ENCODE results near the gene SRRT. TPM values are rescaled to one million over a fixed set of nuclear protein-coding genes. Genes with fewer than 3 reads are reported as not detected.
A peak's percentile ranks its signal among the peaks of the same experiment; 100 is the strongest.

SRRT gene
- total RNA-seq, 2 experiments from 2014 or later: 202 to 205 TPM

DNA sequence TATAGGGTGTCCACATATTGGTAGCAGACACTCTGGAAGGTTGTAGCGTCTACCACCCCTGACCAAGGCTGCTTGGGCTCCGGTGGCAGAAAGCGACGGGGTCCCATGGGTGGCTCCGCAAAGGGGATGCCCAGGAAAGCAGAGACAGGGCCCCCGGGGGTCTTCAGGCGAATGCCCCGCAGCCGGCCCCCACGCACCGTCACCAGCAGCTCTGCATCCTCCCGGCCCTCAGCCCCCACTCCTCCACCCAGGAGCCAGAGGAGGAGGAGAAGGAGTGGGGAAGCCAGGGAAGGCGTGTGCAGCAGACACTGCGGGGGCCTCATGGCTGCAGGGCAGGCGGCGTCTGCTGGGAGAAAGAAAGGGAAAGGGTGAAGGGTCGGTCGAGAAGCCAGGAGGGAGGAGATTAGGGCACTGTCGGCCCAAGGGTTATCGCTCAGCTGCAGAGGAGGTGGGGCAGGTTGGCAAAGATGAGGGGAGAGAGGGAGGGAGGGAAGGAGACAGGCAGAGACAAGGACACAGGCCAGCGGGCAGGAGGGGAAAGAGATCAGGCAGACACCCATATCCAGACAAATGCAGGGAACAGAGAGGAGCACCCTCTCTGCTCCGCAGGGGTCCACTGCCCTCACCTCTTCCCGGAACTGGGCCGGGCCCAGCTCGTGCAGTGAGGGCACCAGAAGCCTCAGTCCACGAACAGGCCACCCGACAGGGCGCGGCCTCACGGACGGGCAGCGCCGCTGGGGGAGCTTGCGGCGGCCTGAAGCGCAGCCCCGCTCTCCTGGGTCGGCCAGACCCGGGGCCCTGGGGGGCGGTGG is 19.2 kb downstream of the SRRT start:
- DNase-seq: no peak
- Mint-ChIP-seq H3K4me3 (no peak overlapping the region), H3K4me1 (peaks cover 25% of the 10 kb centered on the region), H3K27me3 (peaks cover 53% of the 10 kb centered on the region), H3K36me3 (ENCODE audit: low read depth) (no peaks in the 10 kb centered on the region), H3K27ac (no peak overlapping the region), H3K9me3 (no peaks in the 10 kb centered on the region)
- ChIA-PET POLR2A (interaction anchor here (1.0 kb wide), 1 partner anchor 19 kb away, joined by 5 read pairs; the partner anchor contains the start of gene SRRT), CTCF (interaction anchor here (1.1 to 2.5 kb wide), 4 partner anchors 16 to 191 kb away, joined by 3 to 12 read pairs (median 6); no protein-coding TSS in a partner anchor)

GRCh38 chr7:100894860-100895700 is 20.2 kb downstream of the SRRT start:
- no peaks in the 10 kb centered on the region for H3K9me3 Mint-ChIP-seq
- no peaks in the 10 kb centered on the region for H3K36me3 Mint-ChIP-seq (ENCODE audit: low read depth)
- ChIA-PET POLR2A (interaction anchor here (1.0 kb wide), 1 partner anchor 20 kb away, joined by 5 read pairs; the partner anchor contains the start of gene SRRT), CTCF (interaction anchor here (0.6 to 2.5 kb wide), 5 partner anchors 17 to 190 kb away, joined by 3 to 12 read pairs (median 4); no protein-coding TSS in a partner anchor)
- no peak overlapping the region for H3K4me3 Mint-ChIP-seq
- peak; percentile 47 for DNase-seq
- no peak overlapping the region for H3K27ac Mint-ChIP-seq
- peaks cover 22% of the 10 kb centered on the region for H3K4me1 Mint-ChIP-seq
- H3K27me3 Mint-ChIP-seq: peaks cover 56% of the 10 kb centered on the region

DNA sequence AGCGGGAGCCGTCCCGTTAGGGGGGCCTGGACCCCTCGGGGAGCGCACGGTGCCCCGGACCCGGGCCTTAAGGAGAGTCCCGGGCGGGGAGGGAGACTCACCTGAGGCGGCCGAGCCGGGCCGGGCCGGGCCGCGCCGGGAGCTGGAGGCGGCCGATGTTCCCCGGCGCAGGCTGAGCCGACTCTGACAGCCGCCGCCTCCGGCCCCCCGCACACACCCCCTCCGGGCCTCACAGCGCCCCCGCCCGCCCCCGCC is 20.7 kb downstream of the SRRT start, which contains the start of gene ACHE:
Gene ACHE (minus strand): TSS at position 188 of the 255 bp plus-strand sequence. CDS start 1,656 bp downstream, outside the sequence.
- no peak within 1 kb of the TSS for H3K27ac Mint-ChIP-seq
- ChIA-PET POLR2A (no interaction called here), CTCF (interaction anchor here (0.6 to 2.5 kb wide), 2 partner anchors 166 to 181 kb away, joined by 4 to 12 read pairs; no protein-coding TSS in a partner anchor)
- H3K4me3 Mint-ChIP-seq: peak within 1 kb of the TSS; percentile 47
- H3K27me3 Mint-ChIP-seq: peaks cover 55% of the 10 kb centered on the region
- no peaks in the 10 kb centered on the region for H3K9me3 Mint-ChIP-seq
- H3K36me3 Mint-ChIP-seq (ENCODE audit: low read depth): no peaks in the 10 kb centered on the region
- DNase-seq: no peak
- H3K4me1 Mint-ChIP-seq: peaks cover 18% of the 10 kb centered on the region

- no peak overlapping the region for H3K27ac Mint-ChIP-seq
- H3K4me3 Mint-ChIP-seq: peak overlapping the region; percentile 47
- H3K9me3 Mint-ChIP-seq: no peaks in the 10 kb centered on the region
- DNase-seq: no peak
- no peaks in the 10 kb centered on the region for H3K36me3 Mint-ChIP-seq (ENCODE audit: low read depth)
- peaks cover 58% of the 10 kb centered on the region for H3K27me3 Mint-ChIP-seq
- H3K4me1 Mint-ChIP-seq: peaks cover 20% of the 10 kb centered on the region
- CTCF ChIA-PET: no interaction called here
- POLR2A ChIA-PET: no interaction called here
Measured at GRCh38 chr7:100895956-100896731, 21.2 kb downstream of the SRRT start.

DNA sequence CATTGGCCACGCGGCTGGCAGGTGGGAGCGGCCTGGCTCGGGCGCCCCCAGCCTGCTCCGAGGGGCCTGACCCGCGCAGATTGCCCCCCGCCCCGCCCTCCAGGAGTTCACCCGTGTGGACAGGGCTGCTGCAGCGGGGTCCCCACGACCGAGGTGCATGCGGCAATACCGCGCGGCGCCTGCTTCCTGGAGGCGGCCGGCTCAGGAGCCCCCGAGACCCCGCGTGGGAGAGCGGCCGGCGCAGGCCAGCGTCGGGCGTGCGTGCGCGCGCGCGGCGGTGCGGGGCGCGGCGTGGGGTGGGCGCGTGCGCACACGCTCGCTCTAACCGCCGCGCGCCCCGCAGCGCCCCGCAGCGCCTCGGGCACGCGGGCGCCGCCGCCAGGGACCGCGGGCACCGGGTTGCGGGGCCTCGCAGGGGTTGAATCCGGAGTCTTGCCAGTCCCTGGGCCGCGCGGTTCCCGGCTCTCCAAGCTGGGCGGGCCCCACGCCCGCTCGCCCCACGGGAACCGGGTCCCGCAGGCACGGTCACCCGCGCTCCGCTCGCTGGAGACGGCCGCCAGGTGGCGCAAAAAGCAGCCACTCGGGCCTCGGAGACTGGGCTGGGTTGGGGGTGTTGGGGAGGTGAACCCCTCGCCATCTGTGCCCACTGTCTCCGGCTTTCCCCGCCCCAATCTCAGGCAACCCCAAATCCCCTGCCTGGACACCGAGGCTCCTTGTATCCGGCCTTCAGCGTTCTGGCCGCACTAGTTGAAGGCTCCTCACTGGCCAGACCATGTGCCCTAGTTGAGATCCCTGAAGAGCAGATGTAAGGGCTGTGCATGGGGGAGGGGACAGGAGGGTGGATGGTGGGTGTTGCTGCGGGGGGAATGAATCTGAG is 22.1 kb downstream of the SRRT start:
- Mint-ChIP-seq H3K27ac (no peak overlapping the region), H3K36me3 (ENCODE audit: low read depth) (no peaks in the 10 kb centered on the region), H3K4me3 (peak overlapping the region; percentile 39), H3K4me1 (peaks cover 18% of the 10 kb centered on the region), H3K27me3 (peaks cover 52% of the 10 kb centered on the region), H3K9me3 (no peaks in the 10 kb centered on the region)
- ChIA-PET POLR2A (interaction anchor here (1.3 kb wide), 1 partner anchor 22 kb away, joined by 3 read pairs; the partner anchor contains the start of gene SRRT), CTCF (interaction anchor here (1.0 kb wide), 2 partner anchors 156 to 181 kb away, joined by 3 to 4 read pairs; no protein-coding TSS in a partner anchor)
- peak; percentile 60 for DNase-seq

GRCh38 chr7:100897772-100898454 is 23.0 kb downstream of the SRRT start:
- ChIA-PET POLR2A (interaction anchor here (1.3 kb wide), 1 partner anchor 23 kb away, joined by 3 read pairs; the partner anchor contains the start of gene SRRT), CTCF (interaction anchor here (0.7 to 5.2 kb wide), 7 partner anchors 8 to 180 kb away, joined by 3 to 23 read pairs (median 3); partner anchors contain the start of gene UFSP1)
- no peak for DNase-seq
- H3K4me1 Mint-ChIP-seq: peaks cover 18% of the 10 kb centered on the region
- no peak overlapping the region for H3K27ac Mint-ChIP-seq
- H3K9me3 Mint-ChIP-seq: no peaks in the 10 kb centered on the region
- H3K27me3 Mint-ChIP-seq: peaks cover 43% of the 10 kb centered on the region
- H3K36me3 Mint-ChIP-seq (ENCODE audit: low read depth): no peaks in the 10 kb centered on the region
- no peak overlapping the region for H3K4me3 Mint-ChIP-seq

GRCh38 chr7:100899432-100899831 is 24.5 kb downstream of the SRRT start:
- no peaks in the 10 kb centered on the region for H3K9me3 Mint-ChIP-seq
- H3K36me3 Mint-ChIP-seq (ENCODE audit: low read depth): no peaks in the 10 kb centered on the region
- H3K4me1 Mint-ChIP-seq: peaks cover 18% of the 10 kb centered on the region
- no peak overlapping the region for H3K4me3 Mint-ChIP-seq
- ChIA-PET POLR2A (no interaction called here), CTCF (interaction anchor here (1.4 to 5.2 kb wide), 2 partner anchors 10 to 159 kb away, joined by 6 to 23 read pairs; partner anchors contain the start of gene UFSP1)
- H3K27ac Mint-ChIP-seq: no peak overlapping the region
- H3K27me3 Mint-ChIP-seq: peaks cover 31% of the 10 kb centered on the region
- no peak for DNase-seq

GRCh38 chr7:100900978-100901377 is 26.1 kb downstream of the SRRT start:
- H3K27ac Mint-ChIP-seq: no peak overlapping the region
- no peaks in the 10 kb centered on the region for H3K36me3 Mint-ChIP-seq (ENCODE audit: low read depth)

DNA sequence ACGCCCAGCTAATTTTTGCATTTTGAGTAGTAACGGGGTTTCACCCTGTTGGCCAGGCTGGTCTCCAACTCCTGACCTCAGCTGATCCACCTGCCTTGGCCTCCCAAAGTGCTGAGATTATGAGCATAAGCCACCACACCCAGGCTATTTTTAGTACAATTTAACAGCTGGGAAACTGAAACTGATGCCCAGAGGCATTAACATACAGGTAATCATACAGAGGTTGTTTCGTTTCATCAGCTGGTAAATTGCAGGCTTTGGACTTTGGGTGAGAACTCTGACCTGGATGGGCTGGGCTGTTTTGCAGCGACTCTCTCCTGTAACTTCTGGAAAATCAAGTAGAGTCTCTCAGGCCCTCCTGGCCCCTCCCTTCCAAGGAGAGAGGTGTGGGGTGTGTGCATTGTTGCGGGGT is 27.0 kb downstream of the SRRT start:
- Mint-ChIP-seq H3K36me3 (ENCODE audit: low read depth) (no peaks in the 10 kb centered on the region), H3K9me3 (no peaks in the 10 kb centered on the region), H3K27ac (no peak overlapping the region), H3K27me3 (peaks cover 22% of the 10 kb centered on the region), H3K4me1 (peaks cover 10% of the 10 kb centered on the region), H3K4me3 (no peak overlapping the region)
- POLR2A ChIA-PET: interaction anchor here (0.9 kb wide), 1 partner anchor 40 kb away, joined by 3 read pairs; no protein-coding TSS in a partner anchor
- DNase-seq: no peak
- CTCF ChIA-PET: interaction anchor here (0.6 to 5.2 kb wide), 5 partner anchors 10 to 220 kb away, joined by 3 to 23 read pairs (median 4); no protein-coding TSS in a partner anchor

More at GRCh38 chr7:100900978-100901377, 26.1 kb downstream of the SRRT start:
- POLR2A ChIA-PET: no interaction called here
- DNase-seq: no peak
- H3K4me3 Mint-ChIP-seq: no peak overlapping the region
- peaks cover 28% of the 10 kb centered on the region for H3K27me3 Mint-ChIP-seq
- H3K4me1 Mint-ChIP-seq: peaks cover 15% of the 10 kb centered on the region
- H3K9me3 Mint-ChIP-seq: no peaks in the 10 kb centered on the region
- CTCF ChIA-PET: interaction anchor here (2.0 to 5.2 kb wide), 2 partner anchors 158 to 176 kb away, joined by 6 to 23 read pairs; no protein-coding TSS in a partner anchor

GRCh38 chr7:100902638-100903037 is 27.7 kb downstream of the SRRT start:
- POLR2A ChIA-PET: no interaction called here
- no peaks in the 10 kb centered on the region for H3K36me3 Mint-ChIP-seq (ENCODE audit: low read depth)

DNA sequence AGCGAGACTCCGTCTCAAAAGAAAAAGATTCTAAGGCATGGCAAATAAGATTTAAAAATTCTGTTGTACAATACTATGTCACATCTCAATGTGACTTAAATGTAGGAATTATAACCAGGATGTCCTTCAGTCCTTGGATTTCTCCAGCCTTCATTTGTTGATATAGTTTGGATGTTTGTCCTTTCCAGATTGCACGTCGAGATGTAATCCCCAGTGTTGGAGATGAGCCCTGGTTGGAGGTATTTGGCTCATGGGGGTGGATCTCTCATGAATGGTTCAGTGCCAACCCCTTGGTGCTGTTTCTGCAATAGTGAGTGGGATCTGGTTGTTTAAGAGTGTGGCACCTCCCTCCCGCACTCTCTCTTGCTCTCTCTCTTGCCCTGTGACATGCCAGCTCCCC is 33.6 kb downstream of the SRRT start:
- CTCF ChIA-PET: no interaction called here
- DNase-seq: no peak
- H3K36me3 Mint-ChIP-seq (ENCODE audit: low read depth): no peaks in the 10 kb centered on the region
- no peaks in the 10 kb centered on the region for H3K4me1 Mint-ChIP-seq
- H3K27ac Mint-ChIP-seq: no peak overlapping the region
- no peak overlapping the region for H3K4me3 Mint-ChIP-seq
- H3K9me3 Mint-ChIP-seq: no peaks in the 10 kb centered on the region
- peaks cover 8% of the 10 kb centered on the region for H3K27me3 Mint-ChIP-seq
- POLR2A ChIA-PET: no interaction called here

More at GRCh38 chr7:100902638-100903037, 27.7 kb downstream of the SRRT start:
- no peaks in the 10 kb centered on the region for H3K9me3 Mint-ChIP-seq
- peaks cover 8% of the 10 kb centered on the region for H3K4me1 Mint-ChIP-seq
- H3K27ac Mint-ChIP-seq: no peak overlapping the region
- no peak for DNase-seq
- H3K4me3 Mint-ChIP-seq: no peak overlapping the region
- H3K27me3 Mint-ChIP-seq: peaks cover 17% of the 10 kb centered on the region
- CTCF ChIA-PET: interaction anchor here (5.2 kb wide), 1 partner anchor 156 kb away, joined by 23 read pairs; no protein-coding TSS in a partner anchor

Measured in activated CD4-positive, alpha-beta memory T cell treated with anti-CD3 and anti-CD28 coated beads, Interleukin-2, amount 10 ng/mL, durations not matched to agents 7 days and 5 days (primary cell).